ENCODE data around the gene FAF2. TPM values are rescaled to one million over a fixed set of nuclear protein-coding genes. Genes with fewer than 3 reads are reported as not detected.
A peak's percentile ranks its signal among the peaks of the same experiment; 100 is the strongest.

Gene FAF2
- polyA plus RNA-seq, 2 of the 4 experiments (the other 2 are of a cell fraction): 42.4 to 90.3 TPM

DNA sequence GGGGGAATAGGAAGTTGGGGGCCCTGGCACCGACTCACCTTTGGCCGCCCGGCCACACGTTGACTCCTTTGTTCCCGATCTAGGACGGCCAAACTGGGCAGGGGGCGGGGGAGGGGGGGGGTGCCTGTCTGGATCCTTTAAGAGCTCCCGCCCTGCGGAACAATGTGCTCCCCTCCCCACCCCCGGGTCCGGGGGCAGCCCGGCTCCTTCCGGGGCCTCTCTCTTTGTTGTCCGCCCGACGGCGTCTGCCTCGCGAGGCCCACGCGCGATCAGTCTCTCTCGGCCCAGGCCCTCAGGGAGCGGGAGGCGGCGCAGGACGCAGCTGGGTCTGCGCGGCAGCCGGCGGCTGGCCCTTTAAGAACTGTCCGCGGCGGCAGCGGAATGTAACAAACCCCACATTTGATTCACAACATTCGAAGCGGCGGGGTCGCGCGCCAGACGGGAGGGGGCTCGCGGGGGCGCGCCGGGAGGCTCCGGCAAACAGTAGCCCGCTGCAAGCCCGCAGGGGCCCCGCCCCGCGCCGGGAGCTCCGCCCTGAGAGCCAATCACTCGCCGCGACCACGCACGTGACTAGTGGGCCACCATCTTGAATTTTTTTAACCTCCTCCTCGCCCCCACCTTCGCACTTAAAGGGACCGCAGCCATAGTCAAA is 88.8 kb downstream of the FAF2 start, which contains the start of gene RNF44 (continued):
- no peak for TF ChIP-seq NPAS2 (CRISPR knock-in tag; IDR thresholded peaks at IDR 0.05; ENCODE audit: borderline replicate concordance)
- peak; percentile 88 for TF ChIP-seq MAX (IDR thresholded peaks at IDR 0.05)
- no peak for TF ChIP-seq EHF (CRISPR knock-in tag; IDR thresholded peaks at IDR 0.05)
- TF ChIP-seq RCOR1 (IDR thresholded peaks at IDR 0.05; ENCODE audit: low read depth, low read length): no peak
- peak; percentile 98 for TF ChIP-seq MAZ (IDR thresholded peaks at IDR 0.05; ENCODE audit: borderline replicate concordance, low read depth, low read length)
- no peak for TF ChIP-seq ZSCAN20 (CRISPR knock-in tag; IDR thresholded peaks at IDR 0.05)
- no peak for TF ChIP-seq HOXB13 (CRISPR knock-in tag; IDR thresholded peaks at IDR 0.05; ENCODE audit: low read depth)
- no peak for TF ChIP-seq FOSB (CRISPR knock-in tag; IDR thresholded peaks at IDR 0.05)
- TF ChIP-seq POLR2AphosphoS2 (conservative IDR thresholded peaks at IDR 0.05; ENCODE audit: low read length): no peak
- TF ChIP-seq, protein P1, sequence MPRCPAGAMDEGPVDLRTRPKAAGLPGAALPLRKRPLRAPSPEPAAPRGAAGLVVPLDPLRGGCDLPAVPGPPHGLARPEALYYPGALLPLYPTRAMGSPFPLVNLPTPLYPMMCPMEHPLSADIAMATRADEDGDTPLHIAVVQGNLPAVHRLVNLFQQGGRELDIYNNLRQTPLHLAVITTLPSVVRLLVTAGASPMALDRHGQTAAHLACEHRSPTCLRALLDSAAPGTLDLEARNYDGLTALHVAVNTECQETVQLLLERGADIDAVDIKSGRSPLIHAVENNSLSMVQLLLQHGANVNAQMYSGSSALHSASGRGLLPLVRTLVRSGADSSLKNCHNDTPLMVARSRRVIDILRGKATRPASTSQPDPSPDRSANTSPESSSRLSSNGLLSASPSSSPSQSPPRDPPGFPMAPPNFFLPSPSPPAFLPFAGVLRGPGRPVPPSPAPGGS (IDR thresholded peaks at IDR 0.05): no peak; the same call in 2 of the 3 replicates
- TF ChIP-seq GATA3 (IDR thresholded peaks at IDR 0.05; ENCODE audit: borderline replicate concordance): no peak
- no peak for TF ChIP-seq TP53 (CRISPR knock-in tag; IDR thresholded peaks at IDR 0.05)
- TF ChIP-seq CHD4 (IDR thresholded peaks at IDR 0.05; ENCODE audit: borderline replicate concordance): no peak
- no peak for TF ChIP-seq EP300 (IDR thresholded peaks at IDR 0.05)
- no peak for TF ChIP-seq FOXS1 (CRISPR knock-in tag; IDR thresholded peaks at IDR 0.05)
- TF ChIP-seq, protein P2, sequence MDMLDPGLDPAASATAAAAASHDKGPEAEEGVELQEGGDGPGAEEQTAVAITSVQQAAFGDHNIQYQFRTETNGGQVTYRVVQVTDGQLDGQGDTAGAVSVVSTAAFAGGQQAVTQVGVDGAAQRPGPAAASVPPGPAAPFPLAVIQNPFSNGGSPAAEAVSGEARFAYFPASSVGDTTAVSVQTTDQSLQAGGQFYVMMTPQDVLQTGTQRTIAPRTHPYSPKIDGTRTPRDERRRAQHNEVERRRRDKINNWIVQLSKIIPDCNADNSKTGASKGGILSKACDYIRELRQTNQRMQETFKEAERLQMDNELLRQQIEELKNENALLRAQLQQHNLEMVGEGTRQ (IDR thresholded peaks at IDR 0.05): peak; percentile 87
- TF ChIP-seq, protein P3, sequence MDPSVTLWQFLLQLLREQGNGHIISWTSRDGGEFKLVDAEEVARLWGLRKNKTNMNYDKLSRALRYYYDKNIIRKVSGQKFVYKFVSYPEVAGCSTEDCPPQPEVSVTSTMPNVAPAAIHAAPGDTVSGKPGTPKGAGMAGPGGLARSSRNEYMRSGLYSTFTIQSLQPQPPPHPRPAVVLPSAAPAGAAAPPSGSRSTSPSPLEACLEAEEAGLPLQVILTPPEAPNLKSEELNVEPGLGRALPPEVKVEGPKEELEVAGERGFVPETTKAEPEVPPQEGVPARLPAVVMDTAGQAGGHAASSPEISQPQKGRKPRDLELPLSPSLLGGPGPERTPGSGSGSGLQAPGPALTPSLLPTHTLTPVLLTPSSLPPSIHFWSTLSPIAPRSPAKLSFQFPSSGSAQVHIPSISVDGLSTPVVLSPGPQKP (IDR thresholded peaks at IDR 0.05; ENCODE audit: low read depth, low read length): no peak
- no peak for TF ChIP-seq ATOH8 (CRISPR knock-in tag; IDR thresholded peaks at IDR 0.05; ENCODE audit: low read depth)
- TF ChIP-seq POLR2A (IDR thresholded peaks at IDR 0.05; ENCODE audit: low read length): peak; percentile 15; the same call in 1 of the 2 replicates
- TF ChIP-seq ZFP36 (IDR thresholded peaks at IDR 0.05; ENCODE audit: borderline replicate concordance, partially characterized antibody): no peak
- no peak for TF ChIP-seq KDM5A (IDR thresholded peaks at IDR 0.05)
- no peak for TF ChIP-seq SMC3 (IDR thresholded peaks at IDR 0.05)
- TF ChIP-seq CBX8 (IDR thresholded peaks at IDR 0.05): no peak
- no peak for TF ChIP-seq ESRRA (IDR thresholded peaks at IDR 0.05; ENCODE audit: borderline replicate concordance, low read length)
- TF ChIP-seq SREBF2 (IDR thresholded peaks at IDR 0.05): no peak
